CD4-positive, alpha-beta T cell treated with Interleukin-17A for 1 hour (primary cell): Measurements from ENCODE around the gene FAH.

Experiments used
- DNase-seq: peaks from one replicate; pipeline ENCODE4 v3.0.0-alpha.2; 2020

FAH gene

DNA sequence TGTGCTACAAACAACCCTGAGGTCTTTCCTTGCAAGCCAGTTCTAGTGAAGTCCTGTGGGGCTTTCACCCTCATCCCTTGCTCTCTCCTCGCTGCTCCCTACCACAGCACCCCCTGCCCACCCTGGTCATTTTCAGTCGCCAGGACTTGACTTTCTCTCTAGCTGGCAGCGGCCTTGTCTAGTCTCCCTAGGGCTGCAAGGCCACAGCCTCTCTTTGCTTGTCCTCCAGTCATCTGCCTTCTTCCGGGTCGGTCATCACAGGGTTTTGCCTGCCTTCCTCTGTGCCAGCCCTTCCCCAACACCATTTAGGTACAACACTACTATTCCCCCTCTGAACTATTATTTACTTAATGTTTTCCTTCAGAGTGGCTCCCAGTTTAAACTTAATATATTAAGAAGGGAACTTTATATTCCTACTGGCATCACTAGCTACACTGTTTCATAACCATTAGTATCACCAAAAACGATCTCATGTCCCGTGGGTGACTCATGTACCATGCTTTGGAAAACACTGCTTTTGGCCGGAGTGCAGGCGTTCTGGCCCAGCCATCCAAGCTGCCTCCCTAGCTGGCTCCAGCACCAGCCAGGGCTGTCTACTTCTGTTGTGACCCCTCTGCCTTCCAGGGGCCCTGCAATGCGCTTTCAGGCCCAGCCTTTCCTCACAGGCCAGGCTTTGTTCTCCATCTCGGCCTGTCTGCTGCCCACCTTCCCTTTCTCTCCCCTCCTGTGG lies 21.4 kb downstream of the FAH start:
- no peak for DNase-seq

- no peak for DNase-seq
These were observed 22.6 kb downstream of the FAH start for GRCh38 chr15:80175436-80175835.

- DNase-seq, result no peak
These were observed 23.6 kb downstream of the FAH start for GRCh38 chr15:80176443-80176842.

- no peak for DNase-seq
These were observed 24.4 kb downstream of the FAH start for GRCh38 chr15:80177156-80177555.

DNA sequence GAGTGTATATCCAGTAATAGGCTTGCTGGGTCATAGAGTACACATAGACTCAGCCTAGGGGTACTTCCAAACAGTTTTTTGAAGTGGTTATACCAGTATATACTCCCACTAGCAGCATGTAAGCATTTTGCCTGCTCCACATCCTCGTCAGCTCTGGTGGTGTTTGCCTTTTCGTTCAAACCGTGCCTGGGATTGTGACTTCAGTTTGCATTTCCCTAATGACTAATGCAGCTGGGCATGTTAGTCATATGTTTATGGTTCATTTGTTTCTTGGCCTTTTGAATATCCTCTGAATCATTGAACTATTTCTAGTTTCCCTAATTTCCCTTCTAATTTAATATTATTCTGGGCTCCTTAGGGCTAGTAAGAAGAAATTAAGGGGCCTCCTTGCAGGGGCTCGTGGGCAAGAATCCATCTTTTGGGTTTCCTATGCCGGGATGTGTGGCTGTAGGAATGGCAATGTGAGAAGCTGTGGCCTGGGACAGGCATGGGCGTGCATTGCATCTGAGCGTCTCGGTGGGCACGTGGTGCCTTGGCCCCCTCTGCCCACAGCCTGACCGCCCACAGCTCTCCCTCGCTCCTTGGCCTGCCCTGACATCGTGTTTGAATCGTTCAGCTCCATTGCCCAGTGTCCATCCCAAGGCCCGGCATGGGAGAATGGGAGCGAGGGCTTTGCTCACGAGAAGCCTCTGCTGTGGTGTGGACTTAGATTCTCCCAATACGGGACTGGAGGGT lies 26.4 kb downstream of the FAH start:
- DNase-seq, result no peak

GRCh38 chr15:80179935-80180334 lies 27.1 kb downstream of the FAH start:
- DNase-seq, result no peak

DNA sequence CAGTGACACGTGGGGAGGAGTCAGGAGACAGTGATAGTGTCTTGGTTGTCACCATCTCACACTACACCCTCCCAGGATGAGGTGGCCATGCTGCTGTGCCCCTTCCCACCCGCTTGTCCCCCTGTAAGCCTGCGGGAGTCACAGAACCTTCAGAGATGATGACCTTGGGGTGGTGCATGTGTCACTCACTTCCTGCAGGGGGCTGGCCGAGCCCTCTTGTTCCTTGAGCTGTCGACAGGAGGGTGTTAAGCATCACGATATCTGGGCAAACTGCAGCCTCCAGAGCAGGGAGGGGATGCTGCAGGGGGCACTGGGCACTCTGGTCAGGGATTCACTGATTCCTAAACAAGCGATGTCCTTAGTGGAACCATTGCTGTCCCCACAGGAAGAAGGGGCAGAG lies 27.7 kb downstream of the FAH start:
- no peak for DNase-seq

- DNase-seq, result no peak
These were observed 28.2 kb downstream of the FAH start for GRCh38 chr15:80180986-80181385.

DNA sequence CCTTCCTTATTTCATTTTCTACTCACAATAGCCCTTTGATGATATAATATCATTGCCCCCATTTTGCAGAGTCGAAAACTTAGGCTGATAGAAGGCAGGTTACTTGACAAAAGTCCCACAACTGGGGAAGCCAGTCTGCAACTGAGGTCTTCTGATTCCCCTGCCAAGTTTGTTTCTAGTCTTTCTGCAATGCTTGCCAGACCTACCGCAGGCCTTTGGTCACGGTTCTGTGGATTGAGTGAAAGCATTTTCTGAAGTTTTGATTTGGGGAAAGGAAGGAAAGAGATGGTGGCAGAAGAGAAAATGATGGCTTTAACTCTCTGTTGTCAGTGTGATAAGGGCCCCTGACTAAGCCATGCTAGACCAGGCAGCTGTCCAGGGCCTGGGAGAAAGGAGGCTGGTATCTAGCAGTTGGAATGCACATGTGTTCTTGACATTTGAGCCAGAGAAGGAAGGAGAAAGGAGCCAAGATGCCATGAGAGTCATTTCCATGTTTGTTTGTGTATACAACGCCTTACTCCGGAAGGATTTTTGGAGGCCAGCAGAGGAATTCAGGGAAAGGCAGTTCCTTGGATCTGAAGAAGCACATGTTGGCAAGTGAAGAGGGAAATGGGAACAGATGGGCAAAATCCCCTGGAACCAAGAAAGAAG lies 29.9 kb downstream of the FAH start:
- DNase-seq, result no peak

DNA sequence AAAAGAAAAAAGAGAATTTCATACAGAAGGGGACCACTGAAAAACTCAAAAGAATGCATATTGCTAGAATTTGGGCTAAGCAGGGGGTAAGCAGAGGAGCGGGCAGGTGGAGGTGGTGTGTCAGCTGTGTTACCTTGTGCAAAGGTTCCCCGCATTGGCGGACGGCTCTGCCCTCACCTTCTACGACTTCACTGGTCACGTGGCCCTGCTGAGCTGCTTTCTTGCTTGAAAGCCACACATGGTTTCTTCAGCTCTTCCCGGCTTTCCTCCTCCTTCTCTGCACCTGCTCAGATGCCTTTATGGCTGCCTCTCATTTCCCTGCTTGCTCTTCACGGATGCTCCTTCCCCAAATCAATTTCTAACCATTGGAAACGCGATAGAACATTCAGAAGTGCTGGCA lies 30.5 kb downstream of the FAH start:
- DNase-seq, result no peak

DNA sequence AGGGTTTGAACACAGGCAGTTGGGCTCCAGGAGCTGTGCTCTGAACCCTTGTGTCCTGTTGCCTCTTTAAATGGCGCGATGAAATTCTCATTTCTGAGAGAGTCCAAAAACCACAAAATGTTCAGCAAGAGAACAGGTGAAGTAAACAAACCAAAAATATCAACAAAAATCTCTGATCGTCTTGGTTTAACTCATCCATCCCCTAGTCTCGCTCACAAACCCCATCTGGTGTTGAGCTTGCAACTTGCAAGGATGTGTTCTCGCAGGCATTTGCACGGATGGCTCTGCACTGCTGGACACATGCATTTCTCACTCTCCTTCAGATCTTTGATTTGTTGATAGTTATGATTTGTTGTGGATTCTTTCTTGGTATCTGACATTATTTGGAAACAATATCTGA lies 31.1 kb downstream of the FAH start:
- no peak for DNase-seq

DNA sequence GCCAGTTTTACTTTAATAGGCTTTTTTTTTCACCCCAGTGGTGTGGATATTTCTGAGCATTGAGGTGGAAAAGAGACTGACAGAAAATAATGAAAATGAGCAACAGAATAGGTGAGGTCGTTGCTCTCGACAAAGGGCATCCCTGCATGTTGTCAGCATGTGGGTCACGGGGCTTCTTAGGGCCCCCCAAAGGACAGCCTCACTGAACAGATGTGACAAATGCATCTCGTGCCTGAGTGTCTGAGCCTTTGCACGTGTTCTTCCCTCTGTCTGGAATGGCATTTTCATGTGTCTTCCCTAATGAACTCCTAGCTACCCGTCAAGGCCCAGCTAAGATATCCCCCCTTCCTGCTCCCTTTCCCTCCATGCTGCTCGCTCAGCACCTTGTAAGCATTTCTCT lies 31.8 kb downstream of the FAH start:
- no peak for DNase-seq

DNA sequence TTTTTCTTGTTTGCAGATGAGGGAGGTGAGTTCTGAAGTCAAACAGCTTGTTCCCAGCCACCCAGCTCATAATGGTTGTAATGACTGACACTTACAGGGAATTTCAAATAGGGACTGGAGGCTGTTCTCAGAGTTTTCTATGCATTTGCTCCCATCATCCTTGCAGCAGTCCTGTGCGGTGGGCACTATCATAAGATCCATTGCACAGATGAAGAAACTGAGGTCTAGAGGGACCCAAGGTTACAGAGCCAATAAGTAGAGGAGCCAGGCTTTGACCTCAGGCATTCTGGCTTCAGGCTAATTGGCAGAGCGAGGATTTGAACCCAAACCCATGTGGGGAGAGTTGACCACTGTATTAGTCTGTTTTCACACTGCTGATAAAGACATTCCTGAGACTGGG lies 32.4 kb downstream of the FAH start:
- DNase-seq, result no peak

DNA sequence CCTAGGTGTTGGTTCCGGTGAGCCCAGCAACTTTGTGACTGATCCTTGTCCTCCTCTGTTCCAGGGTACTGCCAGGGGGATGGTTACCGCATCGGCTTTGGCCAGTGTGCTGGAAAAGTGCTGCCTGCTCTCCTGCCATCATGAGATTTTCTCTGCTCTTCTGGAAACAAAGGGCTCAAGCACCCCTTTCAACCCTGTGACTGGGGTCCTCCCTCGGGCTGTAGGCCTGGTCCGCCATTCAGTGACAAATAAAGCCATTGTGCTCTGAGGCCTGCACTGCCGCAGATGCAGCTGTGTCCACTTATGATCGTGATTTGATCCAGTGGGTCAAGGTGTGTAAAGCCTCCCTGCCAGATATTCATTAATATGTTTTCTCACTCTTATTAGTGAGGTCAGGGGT lies 33.3 kb downstream of the FAH start:
- DNase-seq, result no peak

DNA sequence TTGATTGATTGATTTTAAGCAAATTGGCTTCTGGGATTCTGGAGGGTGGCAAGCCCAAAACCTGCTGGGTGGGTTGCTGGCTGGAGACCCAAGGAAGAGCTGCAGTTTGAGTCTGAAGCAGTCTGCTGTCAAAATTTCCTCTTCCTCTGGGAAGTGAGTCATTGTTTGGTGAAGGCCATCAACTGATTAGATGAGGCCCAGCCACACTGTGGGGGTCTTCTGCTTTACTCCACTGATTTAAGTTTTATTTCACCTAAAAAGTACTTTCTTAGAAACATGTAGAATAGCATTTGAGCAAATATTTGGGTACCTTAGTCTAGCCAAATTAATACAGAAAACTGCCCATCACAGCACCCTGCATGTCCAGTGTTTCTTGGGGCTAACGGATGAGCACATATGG lies 33.8 kb downstream of the FAH start:
- no peak for DNase-seq

- DNase-seq, result no peak
These were observed 35.5 kb downstream of the FAH start for GRCh38 chr15:80188251-80188650.

GRCh38 chr15:80191198-80191597 lies 38.4 kb downstream of the FAH start:
- no peak for DNase-seq

- DNase-seq, result no peak
These were observed 39.2 kb downstream of the FAH start for GRCh38 chr15:80191897-80192595.

DNA sequence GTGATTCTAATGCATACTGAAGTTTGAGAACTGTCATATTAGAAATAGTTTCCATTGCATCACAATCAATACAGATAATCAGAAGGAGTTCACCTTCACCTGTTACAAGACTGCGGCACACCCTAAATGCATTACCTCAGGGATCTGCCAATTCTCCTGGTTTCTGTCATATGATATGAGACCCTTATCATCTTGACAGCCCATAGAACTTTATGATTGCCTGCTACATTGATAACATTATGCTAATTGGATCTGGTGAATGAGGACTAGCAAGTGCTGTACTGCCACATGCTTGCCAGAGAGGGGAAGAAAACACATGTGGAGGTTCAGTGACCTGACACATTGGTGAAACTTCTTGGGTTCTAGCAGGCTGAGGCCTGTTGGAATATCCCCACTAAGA lies 41.4 kb downstream of the FAH start:
- no peak for DNase-seq

DNA sequence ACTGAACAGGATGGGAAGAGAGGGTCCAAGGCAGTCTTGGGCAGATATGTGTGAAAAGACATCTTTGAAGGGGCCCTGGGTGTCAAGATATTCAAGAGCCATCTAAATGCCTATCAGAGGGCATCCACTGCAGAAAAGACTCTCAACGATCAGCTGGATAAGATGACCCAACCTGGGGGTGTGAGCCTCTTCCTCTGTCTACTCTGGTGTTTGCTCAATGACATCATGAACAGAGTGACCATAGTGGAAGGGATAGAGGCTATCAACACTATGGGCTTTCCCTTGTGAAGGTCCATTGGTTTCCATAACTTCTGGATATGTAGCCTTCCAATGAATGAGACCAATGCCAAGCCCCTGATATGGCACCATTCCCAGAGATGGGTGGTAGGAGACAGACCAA lies 42.1 kb downstream of the FAH start:
- DNase-seq, result no peak

GRCh38 chr15:80199366-80199765 lies 46.6 kb downstream of the FAH start:
- no peak for DNase-seq

GRCh38 chr15:80199869-80200268 lies 47.1 kb downstream of the FAH start:
- DNase-seq, result no peak

GRCh38 chr15:80201256-80202015 lies 48.6 kb downstream of the FAH start:
- DNase-seq, result no peak
